ENCODE measurements around the gene URB1. TPM values are rescaled to one million over a fixed set of nuclear protein-coding genes. Genes with fewer than 3 reads are reported as not detected.

URB1 gene
- polyA plus RNA-seq, 1 donor (not counting 4 experiments of a cell fraction or from before 2014, with no cell fraction given), result 9.0 TPM

GRCh38 chr21:32413015-32413504 is 20.2 kb upstream of the URB1 start:
- Histone ChIP-seq H3K9ac (ENCODE audit: control insufficient read depth, extremely low read depth, insufficient read depth, low read length) (peak overlapping the region; percentile 89), H3K4me2 (ENCODE audit: control insufficient read depth, extremely low read depth, insufficient read depth, low read depth, low read length) (peak overlapping the region; percentile 89), H3K27ac (ENCODE audit: control insufficient read depth, insufficient read depth, low read length) (peak overlapping the region; percentile 88), H3K4me1 (ENCODE audit: control insufficient read depth, extremely low read depth, insufficient read depth, low read length) (peaks cover 21% of the 10 kb centered on the region), H3K79me2 (ENCODE audit: control insufficient read depth, insufficient read depth, low read length) (peaks cover 26% of the 10 kb centered on the region), H3K4me3 (ENCODE audit: control insufficient read depth in 2 of 3, extremely low read depth in 1 of 3, insufficient read depth in 2 of 3, low read depth in 1 of 3, low read length in 3 of 3) (peak overlapping the region; percentile 45 to 83 (median 83)), H3K27me3 (ENCODE audit: control insufficient read depth, extremely low read depth, insufficient read depth, low read length) (no peaks in the 10 kb centered on the region), H3K9me3 (ENCODE audit: control insufficient read depth, low read depth, low read length) (no peaks in the 10 kb centered on the region), H3K36me3 (ENCODE audit: control insufficient read depth in 2 of 2, extremely low read depth in 1 of 2, insufficient read depth in 2 of 2, low read length in 2 of 2) (peaks cover 0 to 6% of the 10 kb centered on the region in 2 experiments), H4K20me1 (ENCODE audit: control insufficient read depth, extremely low read depth, insufficient read depth, low read length) (no peaks in the 10 kb centered on the region), H3K9me1 (ENCODE audit: control insufficient read depth, extremely low read depth, insufficient read depth, low read length) (no peaks in the 10 kb centered on the region), H2AFZ (ENCODE audit: control insufficient read depth, low read length) (peak overlapping the region; percentile 66)
- TF ChIP-seq CTCF (optimal IDR thresholded peaks at IDR 0.05 in 1 of 3, IDR thresholded peaks at IDR 0.05 in 1 of 3, conservative IDR thresholded peaks at IDR 0.05 in 1 of 3; ENCODE audit: extremely low read depth in 1 of 3, insufficient read depth in 2 of 3, low read length in 3 of 3) (peak in 2 of 3 experiments; percentile 13 to 33), EZH2 (IDR thresholded peaks at IDR 0.05; ENCODE audit: low read length) (no peak)
- no peak for DNase-seq (ENCODE audit: low read depth, low spot score)
- dilution Hi-C loops (cut with MboI; ENCODE audit: extremely low pct_ligation_motif_present, low sequenced_read_pairs), result no loop called here
- FAIRE-seq, result no peak

GRCh38 chr21:32412162-32413014 is 19.6 kb upstream of the URB1 start, which contains the start of gene EVA1C:
Gene EVA1C (plus strand): TSS chr21:32412706. CDS start chr21:32412854, 148 bp downstream.
- Histone ChIP-seq H3K9me1 (ENCODE audit: control insufficient read depth, extremely low read depth, insufficient read depth, low read length) (no peaks in the 10 kb centered on the region), H3K36me3 (ENCODE audit: control insufficient read depth in 2 of 2, extremely low read depth in 1 of 2, insufficient read depth in 2 of 2, low read length in 2 of 2) (peaks cover 0 to 6% of the 10 kb centered on the region in 2 experiments), H3K27ac (ENCODE audit: control insufficient read depth, insufficient read depth, low read length) (peak within 1 kb of the TSS; percentile 88), H3K9me3 (ENCODE audit: control insufficient read depth, low read depth, low read length) (no peaks in the 10 kb centered on the region), H3K4me3 (ENCODE audit: control insufficient read depth in 2 of 3, extremely low read depth in 1 of 3, insufficient read depth in 2 of 3, low read depth in 1 of 3, low read length in 3 of 3) (peak within 1 kb of the TSS; percentile 45 to 83 (median 83)), H4K20me1 (ENCODE audit: control insufficient read depth, extremely low read depth, insufficient read depth, low read length) (no peaks in the 10 kb centered on the region), H3K27me3 (ENCODE audit: control insufficient read depth, extremely low read depth, insufficient read depth, low read length) (no peaks in the 10 kb centered on the region), H3K4me2 (ENCODE audit: control insufficient read depth, extremely low read depth, insufficient read depth, low read depth, low read length) (peak within 1 kb of the TSS; percentile 89), H3K9ac (ENCODE audit: control insufficient read depth, extremely low read depth, insufficient read depth, low read length) (peak within 1 kb of the TSS; percentile 89), H3K4me1 (ENCODE audit: control insufficient read depth, extremely low read depth, insufficient read depth, low read length) (peaks cover 21% of the 10 kb centered on the region), H3K79me2 (ENCODE audit: control insufficient read depth, insufficient read depth, low read length) (peaks cover 22% of the 10 kb centered on the region), H2AFZ (ENCODE audit: control insufficient read depth, low read length) (peak within 1 kb of the TSS; percentile 79)
- DNase-seq (ENCODE audit: low read depth, low spot score), result no peak
- no peak for FAIRE-seq
- TF ChIP-seq CTCF (optimal IDR thresholded peaks at IDR 0.05 in 1 of 3, IDR thresholded peaks at IDR 0.05 in 1 of 3, conservative IDR thresholded peaks at IDR 0.05 in 1 of 3; ENCODE audit: extremely low read depth in 1 of 3, insufficient read depth in 2 of 3, low read length in 3 of 3) (peak in 1 of 3 experiments; percentile 2), EZH2 (IDR thresholded peaks at IDR 0.05; ENCODE audit: low read length) (no peak)
- dilution Hi-C loops (cut with MboI; ENCODE audit: extremely low pct_ligation_motif_present, low sequenced_read_pairs), result no loop called here

Data from keratinocyte (primary cell).